ENCODE data around the gene MRPS9. TPM values are rescaled to one million over a fixed set of nuclear protein-coding genes. Genes with fewer than 3 reads are reported as not detected.

MRPS9 gene
- total RNA-seq, 1 experiment from 2014 or later: 49.7 TPM

DNA sequence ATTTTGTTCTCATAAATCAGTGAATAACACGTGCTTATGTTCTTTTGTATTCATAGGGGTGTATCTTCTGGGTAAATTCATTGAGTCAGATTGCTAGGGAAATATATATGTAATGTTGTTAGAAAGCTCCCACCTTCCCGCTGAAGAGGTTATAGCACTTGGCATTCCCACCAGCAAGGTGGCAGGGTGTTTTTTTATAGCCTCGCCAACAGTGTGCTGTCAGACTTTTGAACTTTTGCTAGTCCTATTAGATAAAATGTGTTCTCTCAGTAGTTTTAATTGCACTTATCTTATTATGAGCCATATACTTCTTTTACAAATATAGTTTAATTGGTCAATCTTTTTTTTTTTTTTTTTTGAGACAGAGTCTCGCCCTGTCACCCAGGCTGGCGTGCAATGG lies 31.0 kb downstream of the MRPS9 start:
- H3K4me2 ChIP-seq (ENCODE audit: low read length): no peak overlapping the region
- POLR2A ChIA-PET: no interaction called here
- no peak overlapping the region for H2AFZ ChIP-seq (ENCODE audit: low read depth, low read length, poor library complexity, severe bottlenecking)
- TF ChIP-seq SIN3A (IDR thresholded peaks at IDR 0.05; ENCODE audit: low read depth) (no peak), FOSL1 (IDR thresholded peaks at IDR 0.05; ENCODE audit: low read depth) (no peak), EZH2 (IDR thresholded peaks at IDR 0.05) (no peak), ZNF274 (IDR thresholded peaks at IDR 0.05; ENCODE audit: low read depth, low read length) (no peak)
- TF ChIP-seq, protein P1, sequence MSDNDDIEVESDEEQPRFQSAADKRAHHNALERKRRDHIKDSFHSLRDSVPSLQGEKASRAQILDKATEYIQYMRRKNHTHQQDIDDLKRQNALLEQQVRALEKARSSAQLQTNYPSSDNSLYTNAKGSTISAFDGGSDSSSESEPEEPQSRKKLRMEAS (IDR thresholded peaks at IDR 0.05): no peak
- no peak for DNase-seq (ENCODE audit: low read depth, low spot score)
- H3K4me3 ChIP-seq (replicated peaks in 1 of 2; ENCODE audit: low read depth in 1 of 2, low read length in 2 of 2): no peak overlapping the region
- no peaks in the 10 kb centered on the region for H3K4me1 ChIP-seq (ENCODE audit: control insufficient read depth in 1 of 2, insufficient read depth in 2 of 2, low read length in 2 of 2)
- intact Hi-C loops (cut with micrococcal nuclease): no loop called here
- no peak for ATAC-seq
- BruUV-seq (replicated peaks): no TSS peak
- H3K9ac ChIP-seq (ENCODE audit: low read length): no peak overlapping the region
- no peaks in the 10 kb centered on the region for H3K9me2 ChIP-seq (ENCODE audit: insufficient read depth)
- CTCF ChIA-PET: no interaction called here
- no peak overlapping the region for H3K27ac ChIP-seq (ENCODE audit: low read depth, low read length)
- H3K79me2 ChIP-seq (ENCODE audit: insufficient read depth, low read length): peaks cover 16% of the 10 kb centered on the region
- no peaks in the 10 kb centered on the region for H4K20me1 ChIP-seq (ENCODE audit: insufficient read depth)
- H3K27me3 ChIP-seq (ENCODE audit: insufficient read depth, low read length): no peaks in the 10 kb centered on the region
- RAD21 ChIA-PET (ENCODE audit: low non-redundant PET in 1 of 2, low total read pairs in 2 of 2, uncharacterized antibody in 2 of 2, unreplicated experiment in 2 of 2): no interaction called here
- H3K9me3 ChIP-seq (ENCODE audit: control insufficient read depth in 1 of 2, insufficient read depth in 1 of 2, low read depth in 1 of 2, low read length in 2 of 2): no peaks in the 10 kb centered on the region
- H3K36me3 ChIP-seq (ENCODE audit: control insufficient read depth in 1 of 2, insufficient read depth in 2 of 2, low read length in 2 of 2): no peaks in the 10 kb centered on the region

- ATAC-seq (no peak), DNase-seq (ENCODE audit: low read depth, low spot score) (no peak)
- H3K27me3 ChIP-seq (ENCODE audit: insufficient read depth, low read length): no peaks in the 10 kb centered on the region
- H3K9ac ChIP-seq (ENCODE audit: low read length): no peak overlapping the region
- H3K4me3 ChIP-seq (replicated peaks in 1 of 2; ENCODE audit: low read depth in 1 of 2, low read length in 2 of 2): no peak overlapping the region
- ChIA-PET POLR2A (no interaction called here), RAD21 (ENCODE audit: low non-redundant PET in 1 of 2, low total read pairs in 2 of 2, uncharacterized antibody in 2 of 2, unreplicated experiment in 2 of 2) (no interaction called here), CTCF (no interaction called here)
- H3K36me3 ChIP-seq (ENCODE audit: control insufficient read depth in 1 of 2, insufficient read depth in 2 of 2, low read length in 2 of 2): no peaks in the 10 kb centered on the region
- intact Hi-C loops (cut with micrococcal nuclease): no loop called here
- no peak overlapping the region for H3K4me2 ChIP-seq (ENCODE audit: low read length)
- no peaks in the 10 kb centered on the region for H3K4me1 ChIP-seq (ENCODE audit: control insufficient read depth in 1 of 2, insufficient read depth in 2 of 2, low read length in 2 of 2)
- no peaks in the 10 kb centered on the region for H3K9me2 ChIP-seq (ENCODE audit: insufficient read depth)
- peaks cover 16% of the 10 kb centered on the region for H3K79me2 ChIP-seq (ENCODE audit: insufficient read depth, low read length)
- TF ChIP-seq SP1 (IDR thresholded peaks at IDR 0.05; ENCODE audit: low read depth): no peak
- TF ChIP-seq CBX3 (IDR thresholded peaks at IDR 0.05; ENCODE audit: low read depth): no peak
- no peak for TF ChIP-seq POLR2A (IDR thresholded peaks at IDR 0.05; ENCODE audit: borderline replicate concordance, extremely low read depth, insufficient read depth, insufficient read length)
- TF ChIP-seq ATF3 (IDR thresholded peaks at IDR 0.05): no peak
- no peak for TF ChIP-seq FOSL1 (IDR thresholded peaks at IDR 0.05; ENCODE audit: low read depth)
- TF ChIP-seq, protein P2, sequence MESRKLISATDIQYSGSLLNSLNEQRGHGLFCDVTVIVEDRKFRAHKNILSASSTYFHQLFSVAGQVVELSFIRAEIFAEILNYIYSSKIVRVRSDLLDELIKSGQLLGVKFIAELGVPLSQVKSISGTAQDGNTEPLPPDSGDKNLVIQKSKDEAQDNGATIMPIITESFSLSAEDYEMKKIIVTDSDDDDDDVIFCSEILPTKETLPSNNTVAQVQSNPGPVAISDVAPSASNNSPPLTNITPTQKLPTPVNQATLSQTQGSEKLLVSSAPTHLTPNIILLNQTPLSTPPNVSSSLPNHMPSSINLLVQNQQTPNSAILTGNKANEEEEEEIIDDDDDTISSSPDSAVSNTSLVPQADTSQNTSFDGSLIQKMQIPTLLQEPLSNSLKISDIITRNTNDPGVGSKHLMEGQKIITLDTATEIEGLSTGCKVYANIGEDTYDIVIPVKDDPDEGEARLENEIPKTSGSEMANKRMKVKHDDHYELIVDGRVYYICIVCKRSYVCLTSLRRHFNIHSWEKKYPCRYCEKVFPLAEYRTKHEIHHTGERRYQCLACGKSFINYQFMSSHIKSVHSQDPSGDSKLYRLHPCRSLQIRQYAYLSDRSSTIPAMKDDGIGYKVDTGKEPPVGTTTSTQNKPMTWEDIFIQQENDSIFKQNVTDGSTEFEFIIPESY (IDR thresholded peaks at IDR 0.05; ENCODE audit: extremely low read depth, insufficient replicate concordance, low read length): no peak
- TF ChIP-seq CEBPB (IDR thresholded peaks at IDR 0.05; ENCODE audit: low read depth): no peak
- TF ChIP-seq ELF1 (IDR thresholded peaks at IDR 0.05; ENCODE audit: borderline replicate concordance, low read depth): no peak
- no peak for TF ChIP-seq EGR1 (IDR thresholded peaks at IDR 0.05; ENCODE audit: low read depth)
- TF ChIP-seq, protein P1 (IDR thresholded peaks at IDR 0.05): no peak
- no peak for TF ChIP-seq CTCF (IDR thresholded peaks at IDR 0.05 in 2 of 3, conservative IDR thresholded peaks at IDR 0.05 in 1 of 3; ENCODE audit: borderline replicate concordance in 1 of 3, insufficient read depth in 1 of 3, low read depth in 2 of 3, low read length in 2 of 3)
- no peak for TF ChIP-seq JUND (IDR thresholded peaks at IDR 0.05)
- TF ChIP-seq POLR2AphosphoS5 (IDR thresholded peaks at IDR 0.05; ENCODE audit: low read depth, low read length): no peak
- TF ChIP-seq EZH2phosphoT487 (IDR thresholded peaks at IDR 0.05; ENCODE audit: borderline replicate concordance): no peak
- no peak overlapping the region for H3K27ac ChIP-seq (ENCODE audit: low read depth, low read length)
- H4K20me1 ChIP-seq (ENCODE audit: insufficient read depth): no peaks in the 10 kb centered on the region
- no TSS peak for BruUV-seq (replicated peaks)
- no peak overlapping the region for H2AFZ ChIP-seq (ENCODE audit: low read depth, low read length, poor library complexity, severe bottlenecking)
- no peaks in the 10 kb centered on the region for H3K9me3 ChIP-seq (ENCODE audit: control insufficient read depth in 1 of 2, insufficient read depth in 1 of 2, low read depth in 1 of 2, low read length in 2 of 2)
These were observed 32.4 kb downstream of the MRPS9 start for GRCh38 chr2:105070010-105070865.
